ENCODE results near the gene P3H4. TPM values are rescaled to one million over a fixed set of nuclear protein-coding genes. Genes with fewer than 3 reads are reported as not detected.
"Not testable (repeated sequence)": the region's sequence is repeated elsewhere in the genome, so short reads cannot be mapped to it uniquely, and the experiment has no call there.

P3H4 gene
- total RNA-seq, 1 donor from 2014 or later, result 5.6 TPM

DNA sequence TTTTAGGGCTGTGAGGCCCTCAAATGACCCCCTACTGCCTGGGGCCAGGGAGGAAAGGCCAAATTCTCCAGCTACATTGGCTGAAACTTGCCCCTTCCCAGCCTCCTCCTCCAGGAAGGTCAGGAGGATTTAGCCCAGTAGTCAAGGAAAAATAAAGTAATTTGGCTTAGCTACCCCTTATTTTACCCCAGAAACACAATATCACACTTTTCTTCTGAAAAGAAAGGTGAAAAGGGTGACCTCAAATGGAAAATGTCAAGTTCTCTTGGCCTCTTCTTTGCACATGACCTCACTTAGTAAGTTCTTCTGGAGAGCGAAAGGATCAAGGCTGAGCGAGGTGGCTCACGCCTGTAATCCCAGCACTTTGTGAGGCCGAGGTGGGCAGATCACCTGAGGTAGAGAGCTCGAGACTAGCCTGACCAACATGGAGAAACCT, 17.2 kb downstream of the P3H4 start:
- no peak for DNase-seq (ENCODE audit: low spot score)

DNA sequence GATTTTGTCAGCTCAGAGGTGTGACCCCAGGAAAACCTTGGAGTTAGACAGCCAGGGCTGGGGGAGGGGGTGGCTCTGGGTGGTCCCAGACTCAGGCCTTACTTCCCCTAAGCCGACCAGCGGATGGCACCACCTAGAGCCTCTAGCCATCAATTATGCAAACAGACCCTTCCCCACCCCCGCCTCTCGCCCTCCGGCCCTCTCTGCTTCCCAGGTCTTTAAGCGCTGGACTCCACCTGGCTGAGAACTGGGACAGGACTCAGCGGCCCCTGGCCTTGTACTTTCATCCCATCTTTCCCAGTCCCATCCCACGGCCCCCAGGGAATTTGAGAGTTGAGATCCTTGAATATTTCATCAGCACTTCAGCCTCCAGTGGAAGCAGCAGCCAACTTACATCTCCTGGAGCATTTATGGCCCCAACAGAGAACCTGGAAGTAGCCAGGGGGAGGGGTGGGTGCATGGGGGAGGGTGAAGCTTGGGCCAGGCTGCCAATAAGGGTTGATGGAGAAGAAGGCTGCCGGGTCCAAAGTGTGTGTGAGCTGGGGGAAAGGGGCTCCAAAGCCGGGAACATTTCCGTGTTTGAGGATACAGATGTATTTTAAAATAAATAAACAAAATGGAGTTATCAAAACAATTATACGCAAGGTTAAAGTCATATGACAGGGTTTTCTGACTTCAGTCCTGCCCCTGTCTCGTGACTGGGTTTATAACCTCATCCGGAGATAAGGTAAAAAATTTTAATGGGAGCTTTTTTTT, 17.8 kb downstream of the P3H4 start:
- DNase-seq (ENCODE audit: low spot score), result no peak

DNA sequence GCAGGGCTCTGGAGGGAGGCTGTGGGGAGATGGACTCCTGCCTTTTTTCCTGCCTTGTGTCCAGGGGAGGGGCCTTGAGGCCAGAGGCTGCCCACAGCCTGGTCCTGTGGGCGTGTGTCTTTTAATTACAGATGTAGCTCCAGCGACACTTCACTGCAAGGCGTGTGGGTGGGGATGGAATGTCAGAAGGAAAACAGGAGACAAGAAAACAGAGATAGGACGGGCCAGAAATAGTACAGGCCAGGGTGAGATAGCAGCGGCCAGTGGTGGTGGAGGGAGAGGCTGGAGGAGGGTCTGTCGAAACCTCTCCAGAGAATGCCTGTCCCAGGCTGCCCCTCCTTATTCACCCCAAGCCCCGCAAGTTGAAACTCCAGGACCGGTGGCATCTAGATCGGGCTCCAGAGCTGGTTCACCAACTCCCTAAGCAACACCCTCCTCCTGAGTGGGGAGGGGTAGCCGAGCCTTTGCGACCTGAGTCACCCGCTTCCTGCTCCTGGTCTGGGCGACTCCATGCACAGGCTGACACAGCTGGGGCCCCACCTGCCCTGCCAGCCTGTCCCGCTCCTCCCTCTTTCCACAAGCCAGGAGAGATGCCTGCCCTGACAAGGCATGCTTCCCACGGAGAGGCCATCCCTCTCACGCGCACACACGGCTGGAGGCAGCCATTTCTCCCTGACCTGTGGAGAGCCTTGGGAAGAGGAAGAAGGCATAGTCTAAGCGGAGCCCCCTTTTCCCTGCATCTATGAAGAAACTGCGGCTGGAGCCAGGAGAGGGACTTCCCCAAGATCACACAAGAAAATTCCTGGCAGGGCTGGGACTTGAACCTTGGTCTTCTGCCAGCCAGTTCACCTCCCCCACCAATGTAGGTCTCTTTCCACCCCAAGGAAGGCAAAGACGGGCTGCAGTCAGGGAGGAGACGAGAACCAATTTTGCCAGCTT, 18.6 kb downstream of the P3H4 start:
- DNase-seq (ENCODE audit: low spot score), result no peak

DNA sequence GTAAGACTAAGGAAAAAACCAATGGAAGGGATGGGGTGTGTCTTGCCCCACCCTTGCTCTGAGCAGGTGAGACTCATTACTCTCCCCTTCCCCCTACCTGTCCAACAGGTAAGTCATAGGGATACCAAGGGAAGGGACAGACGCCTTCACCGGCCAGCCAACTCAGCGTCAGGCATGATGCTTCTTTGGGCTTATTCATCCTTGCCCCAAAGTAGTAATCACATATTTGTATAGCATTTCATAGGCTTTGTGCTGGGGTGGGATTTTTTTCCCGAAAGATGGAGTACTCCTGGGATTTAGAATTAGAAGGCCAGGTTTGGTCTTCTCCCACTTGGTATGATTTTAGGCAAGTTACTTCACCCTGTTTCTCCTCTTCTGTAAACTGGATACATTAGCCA, 24.7 kb downstream of the P3H4 start:
- DNase-seq (ENCODE audit: low spot score), result no peak

DNA sequence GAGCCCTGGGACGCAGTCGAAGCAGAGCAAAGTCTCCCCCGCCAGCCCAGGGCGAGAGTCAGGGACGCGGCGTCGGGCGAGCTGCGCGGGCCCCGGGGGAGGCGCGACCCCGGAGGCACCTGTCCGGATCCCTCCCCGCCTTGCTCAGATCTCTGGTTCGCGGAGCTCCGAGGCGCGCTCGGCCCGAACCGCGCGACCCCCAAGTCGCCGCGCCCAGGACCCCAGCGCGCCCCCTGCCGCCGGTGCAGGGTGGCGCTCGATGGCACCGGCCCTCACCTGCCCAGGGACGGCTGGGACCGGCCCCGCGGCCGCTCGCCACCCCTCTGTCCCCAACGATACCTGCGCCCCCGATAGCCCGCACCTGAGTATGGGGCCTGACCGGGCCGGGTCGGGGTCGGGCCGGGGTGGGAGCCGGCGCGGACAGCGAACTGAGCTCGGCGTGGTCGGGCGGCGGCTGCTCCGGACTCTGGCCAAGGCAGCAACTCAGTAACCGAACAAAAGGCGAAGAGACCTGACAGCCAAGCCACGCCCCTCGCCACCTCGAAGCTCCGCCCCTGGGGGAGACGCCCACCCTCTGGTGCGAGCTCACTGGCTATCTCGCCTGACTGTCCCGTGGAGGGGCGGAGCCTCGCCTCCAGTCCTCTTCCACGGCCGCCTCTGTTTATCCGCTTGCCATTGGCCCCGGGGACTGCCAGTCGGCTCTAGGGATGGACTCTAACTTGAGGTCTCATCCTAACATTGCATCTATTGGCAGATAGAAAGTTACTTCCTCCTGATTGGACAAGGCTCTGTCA, 25.3 kb downstream of the P3H4 start, which contains the start of gene JUP:
Gene JUP (minus strand): TSS at position 485 of the 794 bp plus-strand sequence. CDS start 14,857 bp downstream, outside the sequence.
- peak; percentile 99 for DNase-seq (ENCODE audit: low spot score)

DNA sequence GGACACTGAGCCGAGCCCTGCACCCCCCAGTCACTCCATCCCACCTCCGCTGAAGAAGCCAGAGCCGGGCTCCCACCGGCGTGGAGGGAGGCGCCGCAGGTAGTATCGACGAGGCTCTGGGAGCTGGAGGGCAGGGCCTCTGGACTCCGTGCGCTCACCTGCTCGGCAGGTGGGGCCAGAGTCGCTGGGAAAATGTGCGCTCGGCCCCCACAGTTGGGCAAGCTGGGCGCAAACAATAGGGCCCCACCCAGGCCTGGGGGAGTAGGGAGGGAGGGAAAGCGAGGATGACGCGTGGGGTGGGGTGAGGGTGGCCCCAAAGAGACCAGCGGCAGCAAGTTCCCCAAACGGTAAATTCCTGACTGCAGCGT, 25.9 kb downstream of the P3H4 start:
- no peak for DNase-seq (ENCODE audit: low spot score)

DNA sequence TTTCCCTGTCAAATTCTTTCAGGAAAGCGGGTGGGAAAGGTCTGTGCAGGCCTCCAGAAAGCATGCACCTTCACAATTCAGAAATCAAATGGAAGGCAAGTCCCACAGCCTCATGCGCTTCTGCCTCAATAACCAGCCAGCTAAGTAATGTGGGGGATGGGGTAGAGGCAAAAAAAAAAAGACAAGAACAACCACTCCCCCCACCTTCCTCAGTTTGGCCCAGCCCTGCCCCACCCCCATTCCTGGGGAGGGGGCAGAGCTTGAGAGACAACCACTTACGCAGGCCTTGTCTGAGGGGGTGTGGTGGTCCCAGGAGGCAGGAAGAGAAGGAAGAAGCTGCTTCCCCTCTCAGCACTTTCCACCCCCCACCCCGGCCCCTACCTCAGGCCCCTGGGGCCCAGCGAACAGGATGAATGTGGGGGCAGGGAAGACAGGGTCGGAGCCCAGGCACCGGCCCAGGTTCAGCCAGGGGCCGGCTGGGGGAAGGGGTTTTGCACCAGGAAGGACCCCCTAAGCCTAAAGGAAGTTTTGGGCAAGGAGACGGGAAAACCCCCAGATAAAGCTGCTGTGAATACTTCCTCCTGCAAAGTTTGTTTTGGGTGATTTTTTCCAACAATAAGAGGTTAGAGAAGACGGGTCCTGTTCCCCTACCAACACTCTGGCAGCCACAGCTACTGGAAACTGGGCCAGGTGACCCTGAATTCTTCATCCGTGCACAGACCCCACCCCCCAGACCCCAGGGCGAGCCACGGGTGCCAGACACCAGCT, 26.5 kb downstream of the P3H4 start:
- no peak for DNase-seq (ENCODE audit: low spot score)

DNA sequence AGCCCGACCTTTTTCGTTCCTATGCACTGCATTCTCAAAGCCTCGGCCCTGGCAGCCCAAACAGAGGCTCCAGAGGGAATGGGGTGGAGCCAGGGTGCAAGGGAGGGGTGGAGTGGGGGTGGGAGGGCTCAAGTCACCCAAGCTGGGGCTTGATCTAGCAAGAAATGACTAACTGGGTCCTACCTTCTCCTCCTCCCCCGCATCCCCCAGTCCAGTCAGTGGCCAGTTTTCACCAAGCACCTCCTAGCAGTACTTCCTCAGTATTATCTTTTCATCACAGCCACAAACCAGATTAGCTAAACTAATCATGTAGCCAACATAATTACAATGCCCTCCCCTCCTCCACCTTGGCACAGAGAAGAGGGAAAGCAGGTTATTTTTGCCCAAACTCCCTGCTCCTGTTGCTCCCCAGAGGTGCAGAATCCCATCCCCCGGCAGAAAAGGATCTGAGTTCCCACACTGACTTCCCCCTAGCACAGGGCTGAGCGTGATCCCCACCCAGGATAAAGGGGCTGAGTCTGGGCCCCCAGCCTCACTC, 27.5 kb downstream of the P3H4 start:
- DNase-seq (ENCODE audit: low spot score), result no peak

DNA sequence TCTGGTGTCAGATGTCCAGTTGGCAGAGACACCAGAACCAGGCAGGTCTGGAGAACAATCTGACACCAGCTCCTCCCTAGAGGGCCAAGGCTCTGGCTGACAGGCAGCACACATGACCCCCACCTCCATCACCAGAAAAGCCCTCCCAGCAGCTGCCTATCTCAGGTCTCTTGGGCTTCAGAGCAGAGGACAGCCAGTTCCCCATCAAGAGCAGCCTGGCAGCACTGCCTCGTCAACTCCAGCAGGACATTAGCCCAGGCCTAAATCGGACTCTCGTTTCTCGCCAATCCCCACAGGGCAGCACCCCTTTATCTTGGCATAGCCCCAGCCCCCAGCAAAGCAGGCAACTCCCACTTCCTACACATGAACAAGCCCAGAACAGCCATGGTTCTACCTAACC, 29.6 kb downstream of the P3H4 start:
- no peak for DNase-seq (ENCODE audit: low spot score)

DNA sequence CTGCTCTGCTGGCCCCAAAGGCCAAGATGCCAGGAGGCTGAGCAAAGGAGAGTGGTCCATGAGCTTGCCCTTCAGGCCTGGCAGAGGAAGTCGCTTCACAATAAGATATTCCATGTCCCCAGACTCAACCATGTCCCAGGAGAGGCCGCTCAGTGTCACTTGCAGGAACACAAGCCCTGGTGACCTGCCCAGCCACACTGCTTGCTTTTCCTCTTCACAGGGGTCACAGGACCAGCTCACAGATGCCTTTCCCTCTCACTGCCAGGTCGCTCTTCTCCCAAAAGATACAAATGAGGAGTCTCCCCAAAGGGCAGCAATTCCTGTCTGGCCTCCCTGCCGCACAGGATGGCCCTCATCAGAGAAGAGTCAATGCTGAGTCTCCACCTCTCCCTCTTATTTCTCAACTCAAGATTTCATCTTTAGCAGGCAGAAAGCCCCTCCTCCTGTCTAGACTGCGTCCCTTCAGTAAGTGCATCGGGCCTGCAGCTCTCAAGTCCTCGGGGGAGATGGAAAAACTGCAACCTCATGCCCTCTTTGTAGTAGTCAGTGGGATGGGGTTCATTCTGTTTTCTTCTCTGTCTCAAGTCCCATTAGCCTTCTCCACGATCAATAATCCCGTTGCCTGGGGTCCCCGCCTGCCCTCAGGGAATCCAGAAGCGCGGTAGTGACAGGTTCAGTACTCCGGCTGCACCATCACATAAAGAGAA, 30.2 kb downstream of the P3H4 start:
- no peak for DNase-seq (ENCODE audit: low spot score)

DNA sequence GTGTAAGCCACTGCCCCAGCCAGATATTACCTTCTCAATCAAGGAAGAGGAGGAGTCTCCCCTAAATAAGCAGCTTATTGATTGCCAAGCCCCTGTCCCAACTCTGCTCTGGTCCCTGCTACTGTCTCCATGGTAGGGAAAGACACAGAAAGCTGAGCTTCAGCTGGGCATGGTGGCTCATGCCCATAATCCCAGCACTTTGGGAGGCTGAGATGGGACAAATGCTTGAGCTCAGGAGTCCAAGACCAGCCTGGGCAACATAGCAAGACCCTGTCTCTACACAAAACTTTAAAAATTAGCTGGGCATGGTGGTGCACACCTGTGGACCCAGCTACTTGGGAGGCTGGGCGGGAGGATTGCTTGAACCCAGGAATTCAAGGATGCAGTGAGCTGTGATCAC, 31.8 kb downstream of the P3H4 start:
- no peak for DNase-seq (ENCODE audit: low spot score)

DNA sequence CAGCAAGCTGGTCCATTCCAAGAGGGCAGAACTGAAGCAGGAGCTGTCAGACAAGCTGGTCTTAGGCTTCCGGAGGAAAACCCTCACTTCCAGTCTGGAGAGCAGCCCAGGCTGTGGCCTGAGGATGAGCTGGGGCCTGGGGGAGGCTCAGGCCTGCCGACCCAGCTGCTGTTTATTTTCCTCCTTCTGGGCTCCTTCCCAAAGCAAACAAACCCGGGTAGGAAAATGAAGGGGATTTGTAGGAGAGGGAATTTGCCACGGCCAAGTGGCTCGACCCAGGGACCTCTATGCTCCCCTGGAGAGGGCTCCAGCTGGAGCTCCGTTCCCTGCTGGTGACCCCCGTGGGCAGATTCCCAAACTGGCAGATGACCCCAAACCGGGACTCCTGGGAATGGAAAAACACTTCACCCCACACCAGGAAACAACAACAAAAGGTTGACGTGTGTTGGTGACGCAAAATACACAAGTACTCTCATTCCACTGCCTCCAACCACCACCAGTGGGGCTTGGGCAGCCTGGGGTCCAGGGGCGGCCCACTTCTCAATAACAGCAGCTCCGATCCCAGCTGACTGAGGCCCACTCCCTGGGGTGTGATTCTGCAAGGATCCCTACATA, 34.1 kb downstream of the P3H4 start:
- no peak for DNase-seq (ENCODE audit: low spot score)

DNA sequence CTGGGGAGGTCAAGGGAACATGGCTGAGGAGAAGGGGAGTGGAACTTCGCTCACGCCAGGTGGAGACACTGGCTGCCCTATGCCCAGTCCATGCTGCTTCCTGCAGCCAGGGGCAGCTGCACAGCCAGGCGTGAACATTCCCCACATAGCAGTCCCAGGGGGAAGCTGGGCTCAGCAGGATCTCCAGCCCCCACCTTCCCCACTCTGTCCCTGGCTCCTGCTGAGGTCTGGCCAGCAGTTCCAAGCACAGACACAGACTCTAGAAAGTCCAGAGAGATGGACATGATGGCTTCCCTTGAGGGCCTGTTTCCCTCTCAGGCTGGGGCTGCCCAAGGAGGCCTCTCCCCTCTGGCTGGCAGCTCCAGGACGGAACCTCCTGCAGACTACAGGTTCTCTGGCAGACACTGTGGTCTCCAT, 34.6 kb downstream of the P3H4 start:
- DNase-seq (ENCODE audit: low spot score), result no peak

DNA sequence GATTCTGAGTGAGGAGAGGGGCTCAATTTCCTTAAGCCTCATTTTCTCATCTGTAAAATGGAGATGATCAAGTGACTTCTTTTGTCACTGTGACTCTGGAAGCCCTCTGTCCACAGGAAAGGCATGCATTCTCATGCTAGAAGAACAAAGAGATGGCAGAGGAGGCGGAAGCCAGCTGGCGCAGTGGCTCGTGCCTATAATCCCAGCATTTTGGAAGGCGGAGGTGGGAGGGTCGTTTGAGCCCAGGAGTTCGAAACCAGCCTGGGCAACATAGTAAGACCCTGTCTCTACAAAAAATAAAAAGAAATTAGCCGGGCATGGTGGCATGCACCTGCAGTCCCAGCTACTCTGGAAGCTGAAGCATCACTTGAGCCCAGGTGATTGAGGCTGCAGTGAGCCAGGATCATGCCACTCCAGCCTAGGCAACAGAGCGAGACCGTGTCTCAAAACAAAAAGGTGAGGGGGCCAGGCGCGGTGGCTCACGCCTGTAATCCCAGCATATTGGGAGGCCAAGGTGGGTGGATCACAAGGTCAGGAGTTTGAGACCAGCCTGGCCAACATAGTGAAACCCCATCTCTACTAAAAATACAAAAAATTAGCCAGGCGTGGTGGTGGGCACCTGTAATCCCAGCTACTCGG, 35.4 kb downstream of the P3H4 start:
- not testable (repeated sequence) for DNase-seq (ENCODE audit: low spot score)

DNA sequence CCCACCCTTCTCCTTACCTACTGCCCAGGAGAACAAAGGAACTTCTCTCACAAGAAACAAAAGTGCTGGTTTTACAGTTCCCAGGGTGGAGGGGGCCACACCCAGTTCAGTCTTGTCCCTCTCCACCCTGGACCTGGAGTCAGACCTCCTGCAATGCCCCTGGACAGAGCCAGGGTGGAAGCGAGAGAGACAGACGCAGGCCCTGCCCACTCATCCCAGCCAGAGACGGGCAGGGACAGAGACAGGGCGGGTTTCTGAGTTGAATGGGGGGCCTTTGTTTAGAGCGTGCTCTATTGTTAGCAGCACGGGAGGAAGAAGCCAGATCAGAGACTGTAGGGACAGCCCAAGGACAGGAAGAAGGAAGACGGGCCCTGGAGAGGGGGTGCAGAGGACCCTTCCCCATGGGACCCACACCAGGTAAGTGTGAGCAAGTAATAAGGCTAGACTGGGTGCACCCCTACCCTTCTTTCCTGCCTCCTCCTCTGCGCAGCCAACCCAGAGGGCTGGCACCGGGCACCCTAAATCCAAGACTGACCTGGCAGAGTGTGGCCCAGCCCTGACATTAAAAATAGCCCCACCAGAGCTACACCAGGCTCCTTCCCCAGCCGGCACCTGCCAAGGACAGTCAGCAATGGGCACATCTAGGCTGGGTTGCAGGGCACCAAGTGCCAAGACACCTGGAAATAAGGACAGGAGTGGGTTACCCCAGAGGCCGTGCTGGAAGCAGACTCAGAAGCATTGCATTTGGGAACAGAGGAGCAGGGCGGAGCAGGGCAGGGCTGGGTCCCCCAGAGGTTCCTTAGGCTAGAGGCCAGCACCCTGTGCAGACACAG, 36.1 kb downstream of the P3H4 start:
- no peak for DNase-seq (ENCODE audit: low spot score)

DNA sequence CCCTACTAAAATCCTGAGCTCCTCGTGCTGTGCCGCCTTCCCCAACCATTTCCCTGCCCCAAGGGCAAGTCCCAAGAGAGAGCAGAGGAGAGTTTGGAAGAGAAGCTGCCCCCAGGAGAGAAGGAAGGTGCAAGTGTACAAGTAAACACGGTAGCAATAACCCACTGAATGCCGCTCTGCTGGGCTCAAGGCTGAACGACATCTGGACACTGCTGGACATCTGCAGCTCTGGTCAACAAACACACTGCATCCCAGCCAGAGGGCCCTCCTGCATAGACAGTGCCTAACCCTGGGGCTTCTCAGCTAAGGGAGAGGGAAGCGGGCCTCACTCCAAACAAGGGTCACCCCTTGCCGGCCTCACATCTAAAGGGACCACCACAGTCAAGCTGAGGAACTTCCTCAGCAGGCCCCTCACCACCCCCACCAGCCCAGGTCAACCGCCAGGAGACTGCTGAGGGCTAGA, 38.0 kb downstream of the P3H4 start:
- no peak for DNase-seq (ENCODE audit: low spot score)

DNA sequence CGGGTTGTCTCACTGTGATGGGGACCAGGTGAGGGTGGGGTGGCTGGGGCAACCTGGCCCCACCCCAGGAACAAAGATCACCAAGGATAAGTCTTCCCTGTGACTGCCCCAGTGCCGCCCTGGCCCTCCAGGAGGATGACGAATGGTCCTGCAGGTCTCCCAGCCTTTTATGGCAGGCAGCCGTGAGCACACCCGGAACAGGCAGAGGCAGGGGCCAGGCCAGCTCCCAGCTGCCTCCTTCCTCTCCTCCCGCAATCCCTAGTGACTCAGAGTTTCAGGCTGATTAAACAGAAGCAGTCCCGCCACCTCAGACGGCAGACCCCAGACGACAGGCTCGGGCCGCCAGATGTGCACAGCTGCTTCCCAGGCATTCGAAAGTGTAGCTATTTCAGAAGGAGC, 38.6 kb downstream of the P3H4 start:
- DNase-seq (ENCODE audit: low spot score), result no peak

All from mesenteric fat pad (tissue), 1 donor.